ENCODE data around the gene FAM98B.

Gene FAM98B

GRCh38 chr15:38516626-38517025 lies 62.7 kb downstream of the FAM98B start:
- Histone ChIP-seq H3K4me3 (ENCODE audit: low read depth, low read length) (no peak overlapping the region), H3K4me1 (no peaks in the 10 kb centered on the region), H3K36me3 (no peaks in the 10 kb centered on the region), H3K9me3 (no peaks in the 10 kb centered on the region), H3K27me3 (peaks cover 12% of the 10 kb centered on the region)
- no peak for TF ChIP-seq CTCF (IDR thresholded peaks at IDR 0.05; ENCODE audit: low read depth, low read length)
- DNase-seq, result no peak

- H3K4me1 ChIP-seq, result no peaks in the 10 kb centered on the region
- TF ChIP-seq CTCF (IDR thresholded peaks at IDR 0.05; ENCODE audit: low read depth, low read length), result no peak
- H3K27me3 ChIP-seq, result peaks cover 12% of the 10 kb centered on the region
- H3K9me3 ChIP-seq, result no peaks in the 10 kb centered on the region
- H3K4me3 ChIP-seq (ENCODE audit: low read depth, low read length), result no peak overlapping the region
- H3K36me3 ChIP-seq, result no peaks in the 10 kb centered on the region
- no peak for DNase-seq
Observed at GRCh38 chr15:38517312-38517975, 63.5 kb downstream of the FAM98B start.

GRCh38 chr15:38518084-38518483 lies 64.2 kb downstream of the FAM98B start:
- H3K27me3 ChIP-seq, result peaks cover 12% of the 10 kb centered on the region
- no peak for DNase-seq
- TF ChIP-seq CTCF (IDR thresholded peaks at IDR 0.05; ENCODE audit: low read depth, low read length), result no peak
- no peaks in the 10 kb centered on the region for H3K4me1 ChIP-seq
- no peaks in the 10 kb centered on the region for H3K9me3 ChIP-seq
- no peak overlapping the region for H3K4me3 ChIP-seq (ENCODE audit: low read depth, low read length)
- no peaks in the 10 kb centered on the region for H3K36me3 ChIP-seq

- DNase-seq, result no peak
- no peaks in the 10 kb centered on the region; the same call in 1 of the 2 replicates for H3K9me3 ChIP-seq
- TF ChIP-seq CTCF (IDR thresholded peaks at IDR 0.05; ENCODE audit: low read depth, low read length), result no peak
- H3K4me1 ChIP-seq, result no peaks in the 10 kb centered on the region
- peaks cover 12% of the 10 kb centered on the region for H3K27me3 ChIP-seq
- H3K36me3 ChIP-seq, result no peaks in the 10 kb centered on the region
- H3K4me3 ChIP-seq (ENCODE audit: low read depth, low read length), result no peak overlapping the region
Observed at GRCh38 chr15:38520035-38520434, 66.1 kb downstream of the FAM98B start.

- Histone ChIP-seq H3K9me3 (no peaks in the 10 kb centered on the region; the same call in 1 of the 2 replicates), H3K36me3 (no peaks in the 10 kb centered on the region), H3K4me1 (no peaks in the 10 kb centered on the region), H3K4me3 (ENCODE audit: low read depth, low read length) (no peak overlapping the region), H3K27me3 (peaks cover 12% of the 10 kb centered on the region)
- TF ChIP-seq CTCF (IDR thresholded peaks at IDR 0.05; ENCODE audit: low read depth, low read length), result no peak
- no peak for DNase-seq
Observed at GRCh38 chr15:38521316-38521715, 67.4 kb downstream of the FAM98B start.

GRCh38 chr15:38522922-38523321 lies 69.0 kb downstream of the FAM98B start:
- no peak for DNase-seq
- Histone ChIP-seq H3K4me3 (ENCODE audit: low read depth, low read length) (no peak overlapping the region), H3K36me3 (no peaks in the 10 kb centered on the region), H3K4me1 (no peaks in the 10 kb centered on the region), H3K27me3 (peaks cover 12% of the 10 kb centered on the region), H3K9me3 (no peaks in the 10 kb centered on the region; the same call in 1 of the 2 replicates)
- TF ChIP-seq CTCF (IDR thresholded peaks at IDR 0.05; ENCODE audit: low read depth, low read length), result no peak
